Measurements from ENCODE around the gene HDGFL2. TPM values are rescaled to one million over a fixed set of nuclear protein-coding genes. Genes with fewer than 3 reads are reported as not detected.

HDGFL2 gene
- total and polyA plus RNA-seq, 10 donors = 23.2 to 136 (median 28.3) TPM

- intact Hi-C loops (cut with DNase I; ENCODE audit: low total_unique reads) = no loop called here
- H3K4me3 ChIP-seq = peak within 1 kb of the TSS in 4 of 8 donors; percentile 7 to 36 (median 15)
- TF ChIP-seq POLR2AphosphoS5 (IDR thresholded peaks at IDR 0.05) = peak in 2 of 3 donors; percentile 29 to 74
- TF ChIP-seq, protein P1, sequence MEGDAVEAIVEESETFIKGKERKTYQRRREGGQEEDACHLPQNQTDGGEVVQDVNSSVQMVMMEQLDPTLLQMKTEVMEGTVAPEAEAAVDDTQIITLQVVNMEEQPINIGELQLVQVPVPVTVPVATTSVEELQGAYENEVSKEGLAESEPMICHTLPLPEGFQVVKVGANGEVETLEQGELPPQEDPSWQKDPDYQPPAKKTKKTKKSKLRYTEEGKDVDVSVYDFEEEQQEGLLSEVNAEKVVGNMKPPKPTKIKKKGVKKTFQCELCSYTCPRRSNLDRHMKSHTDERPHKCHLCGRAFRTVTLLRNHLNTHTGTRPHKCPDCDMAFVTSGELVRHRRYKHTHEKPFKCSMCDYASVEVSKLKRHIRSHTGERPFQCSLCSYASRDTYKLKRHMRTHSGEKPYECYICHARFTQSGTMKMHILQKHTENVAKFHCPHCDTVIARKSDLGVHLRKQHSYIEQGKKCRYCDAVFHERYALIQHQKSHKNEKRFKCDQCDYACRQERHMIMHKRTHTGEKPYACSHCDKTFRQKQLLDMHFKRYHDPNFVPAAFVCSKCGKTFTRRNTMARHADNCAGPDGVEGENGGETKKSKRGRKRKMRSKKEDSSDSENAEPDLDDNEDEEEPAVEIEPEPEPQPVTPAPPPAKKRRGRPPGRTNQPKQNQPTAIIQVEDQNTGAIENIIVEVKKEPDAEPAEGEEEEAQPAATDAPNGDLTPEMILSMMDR (IDR thresholded peaks at IDR 0.05 in 8 of 11, conservative IDR thresholded peaks at IDR 0.05 in 3 of 11) = no peak
- no peaks in the 10 kb centered on the region for H3K9me3 ChIP-seq
- H3K4me1 ChIP-seq = peaks cover 7 to 63% (median 39%) of the 10 kb centered on the region in 6 donors
- H3K27ac ChIP-seq = peak within 1 kb of the TSS in 3 of 8 donors; percentile 39 to 95 (median 49)
- WGBS, 5 donors = 15 to 36% (median 21%) methylated on average over 24 to 49 of the region's 49 CpGs
- peaks cover 0 to 8% (median 0%) of the 10 kb centered on the region in 6 donors for H3K36me3 ChIP-seq
- H3K27me3 ChIP-seq (replicated peaks in 1 of 7) = peaks cover 0 to 56% (median 7%) of the 10 kb centered on the region in 7 donors
- peak; percentile 87 for DNase-seq
These were observed 63.0 kb downstream of the HDGFL2 start, which contains the start of gene PLIN5 for GRCh38 chr19:4534836-4535658. TSS of gene PLIN5 (minus strand) at chr19:4535224. CDS start at chr19:4534074, 1,150 bp downstream.

DNA sequence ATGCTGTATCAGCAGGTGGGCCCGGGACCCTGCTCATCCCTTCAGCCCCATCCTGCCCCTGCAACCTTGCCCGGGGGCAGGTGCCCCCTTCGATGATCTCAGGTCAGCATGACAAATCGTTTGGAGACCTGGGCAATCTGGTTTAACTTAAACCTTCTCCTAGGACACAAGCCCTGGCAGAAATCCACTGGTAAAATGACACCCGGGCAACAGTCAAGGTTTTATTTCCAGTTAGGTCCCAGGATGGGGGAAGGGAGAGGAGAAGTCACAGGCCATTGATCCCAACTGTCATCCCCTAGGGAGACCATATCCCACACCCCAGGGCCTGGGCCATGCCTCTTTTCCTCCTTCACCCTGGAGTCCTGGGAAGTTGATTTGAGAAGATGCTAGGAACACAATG is 64.7 kb downstream of the HDGFL2 start:
- no peak for DNase-seq
- TF ChIP-seq POLR2A (IDR thresholded peaks at IDR 0.05) (no peak), POLR2AphosphoS5 (IDR thresholded peaks at IDR 0.05) (no peak)
- TF ChIP-seq, protein P1 (IDR thresholded peaks at IDR 0.05 in 8 of 11, conservative IDR thresholded peaks at IDR 0.05 in 3 of 11) = no peak
- intact Hi-C loops (cut with DNase I; ENCODE audit: low total_unique reads) = no loop called here
- peaks cover 0 to 12% (median 9%) of the 10 kb centered on the region in 8 donors for H3K9me3 ChIP-seq
- H3K27me3 ChIP-seq (replicated peaks in 1 of 7) = peaks cover 0 to 62% (median 7%) of the 10 kb centered on the region in 7 donors
- peaks cover 7 to 75% (median 52%) of the 10 kb centered on the region in 6 donors for H3K4me1 ChIP-seq
- peak overlapping the region in 1 of 8 donors; percentile 4 for H3K4me3 ChIP-seq
- WGBS, 5 donors = 59 to 85% (median 76%) methylated on average over 4 to 5 of the region's 5 CpGs
- H3K27ac ChIP-seq = peak overlapping the region in 1 of 8 donors; percentile 95
- peaks cover 0 to 8% (median 0%) of the 10 kb centered on the region in 6 donors for H3K36me3 ChIP-seq

DNA sequence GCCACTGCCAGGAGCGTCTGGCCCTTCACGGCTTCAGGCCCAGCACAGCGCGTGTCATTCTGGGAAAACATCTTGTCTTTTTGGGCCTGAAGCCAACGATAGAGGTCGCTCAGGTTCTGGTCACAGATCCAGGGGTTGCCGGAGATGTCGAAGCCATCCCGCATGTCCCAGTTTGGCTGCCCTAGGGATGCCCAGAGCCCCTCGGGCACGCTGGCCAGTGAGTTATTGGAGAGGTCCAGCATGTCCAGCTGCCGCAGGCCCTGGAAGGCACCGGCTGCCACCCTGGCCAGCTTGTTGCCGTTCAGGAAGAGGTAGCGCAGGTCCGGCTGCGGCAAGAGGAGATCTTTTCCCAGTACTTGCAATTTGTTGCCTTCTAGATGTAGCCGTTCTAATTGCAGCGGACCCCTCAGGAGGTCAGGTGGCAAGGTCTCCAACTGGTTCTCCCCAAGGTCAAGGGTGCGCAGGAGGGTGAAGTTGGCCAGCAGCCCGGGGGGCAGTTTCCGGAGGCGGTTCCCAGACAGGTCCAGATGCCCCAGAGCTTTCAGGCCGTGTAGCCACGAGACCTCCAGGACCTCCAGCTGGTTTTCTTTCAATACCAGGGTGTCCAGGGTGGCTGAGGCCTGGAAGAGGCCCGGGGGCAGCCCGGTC is 66.0 kb downstream of the HDGFL2 start:
- Histone ChIP-seq H3K27me3 (replicated peaks in 1 of 7) (peaks cover 0 to 67% (median 7%) of the 10 kb centered on the region in 7 donors), H3K4me3 (peak overlapping the region in 3 of 8 donors; percentile 24 to 59 (median 24)), H3K36me3 (peaks cover 0 to 8% (median 0%) of the 10 kb centered on the region in 6 donors), H3K4me1 (peaks cover 7 to 88% (median 59%) of the 10 kb centered on the region in 6 donors), H3K27ac (peak overlapping the region in 6 of 8 donors; percentile 80 to 95 (median 88)), H3K9me3 (peaks cover 0 to 12% (median 9%) of the 10 kb centered on the region in 8 donors)
- 67 to 79% (median 76%) methylated on average over 17 to 27 of the region's 27 CpGs for WGBS, 5 donors
- TF ChIP-seq, protein P1 (IDR thresholded peaks at IDR 0.05 in 8 of 11, conservative IDR thresholded peaks at IDR 0.05 in 3 of 11) = no peak
- TF ChIP-seq POLR2AphosphoS5 (IDR thresholded peaks at IDR 0.05) = peak in 1 of 3 donors; percentile 43
- intact Hi-C loops (cut with DNase I; ENCODE audit: low total_unique reads) = no loop called here
- no peak for DNase-seq

Data from spleen (tissue), 11 donors.